Measurements from ENCODE around the gene HECTD4. TPM values are rescaled to one million over a fixed set of nuclear protein-coding genes. Genes with fewer than 3 reads are reported as not detected.
A peak's percentile ranks its signal among the peaks of the same experiment; 100 is the strongest.

The HECTD4 gene
- total RNA-seq, 1 experiment from 2014 or later, result 37.4 TPM

DNA sequence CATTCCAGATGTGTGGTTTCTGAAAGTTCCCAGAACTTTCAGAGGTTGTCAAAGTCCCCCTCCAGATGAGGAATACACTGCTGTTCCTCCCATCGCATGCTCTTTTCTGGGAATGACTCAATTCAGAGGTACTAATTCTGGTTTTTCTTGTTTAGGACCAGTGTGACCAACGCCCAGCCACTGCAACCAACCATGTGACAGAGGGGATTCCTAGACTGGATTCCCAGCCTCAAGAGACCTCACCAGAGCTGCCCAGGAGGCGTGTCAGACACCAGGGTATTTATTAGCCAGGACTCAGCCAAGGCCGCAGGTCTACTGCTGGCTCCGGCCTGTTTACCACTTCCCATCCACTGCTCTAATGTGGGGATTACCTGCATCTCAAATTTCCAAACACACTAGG is 232.6 kb downstream of the HECTD4 start:
- peaks cover 24% of the 10 kb centered on the region for H3K79me2 ChIP-seq (ENCODE audit: low read depth)
- peak overlapping the region; percentile 72 for H3K27ac ChIP-seq
- peaks cover 2% of the 10 kb centered on the region; the same call in 1 of the 2 replicates for H4K20me1 ChIP-seq (ENCODE audit: insufficient read depth)
- no peaks in the 10 kb centered on the region for H3K27me3 ChIP-seq (ENCODE audit: insufficient read depth, low read depth)
- intact Hi-C loops (cut with micrococcal nuclease; ENCODE audit: unreplicated experiment), result loop anchor here (1.0 to 10.0 kb wide), 3 partner anchors 27 to 55 kb away; no protein-coding TSS in a partner anchor
- CTCF ChIA-PET, result interaction anchor here (0.7 kb wide), 1 partner anchor 1699 kb away, joined by 3 read pairs; no protein-coding TSS in a partner anchor
- no TSS peak for BruUV-seq (replicated peaks)
- peaks cover 57% of the 10 kb centered on the region for H3K36me3 ChIP-seq (ENCODE audit: low read depth)
- peaks cover 37% of the 10 kb centered on the region for H3K4me1 ChIP-seq (replicated peaks; ENCODE audit: insufficient read depth)
- no peak for TF ChIP-seq EZH2 (IDR thresholded peaks at IDR 0.05; ENCODE audit: low read depth)
- TF ChIP-seq, protein P1, sequence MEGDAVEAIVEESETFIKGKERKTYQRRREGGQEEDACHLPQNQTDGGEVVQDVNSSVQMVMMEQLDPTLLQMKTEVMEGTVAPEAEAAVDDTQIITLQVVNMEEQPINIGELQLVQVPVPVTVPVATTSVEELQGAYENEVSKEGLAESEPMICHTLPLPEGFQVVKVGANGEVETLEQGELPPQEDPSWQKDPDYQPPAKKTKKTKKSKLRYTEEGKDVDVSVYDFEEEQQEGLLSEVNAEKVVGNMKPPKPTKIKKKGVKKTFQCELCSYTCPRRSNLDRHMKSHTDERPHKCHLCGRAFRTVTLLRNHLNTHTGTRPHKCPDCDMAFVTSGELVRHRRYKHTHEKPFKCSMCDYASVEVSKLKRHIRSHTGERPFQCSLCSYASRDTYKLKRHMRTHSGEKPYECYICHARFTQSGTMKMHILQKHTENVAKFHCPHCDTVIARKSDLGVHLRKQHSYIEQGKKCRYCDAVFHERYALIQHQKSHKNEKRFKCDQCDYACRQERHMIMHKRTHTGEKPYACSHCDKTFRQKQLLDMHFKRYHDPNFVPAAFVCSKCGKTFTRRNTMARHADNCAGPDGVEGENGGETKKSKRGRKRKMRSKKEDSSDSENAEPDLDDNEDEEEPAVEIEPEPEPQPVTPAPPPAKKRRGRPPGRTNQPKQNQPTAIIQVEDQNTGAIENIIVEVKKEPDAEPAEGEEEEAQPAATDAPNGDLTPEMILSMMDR (conservative IDR thresholded peaks at IDR 0.05), result no peak
- no peak overlapping the region for H3K4me3 ChIP-seq
- H3F3A ChIP-seq (ENCODE audit: insufficient read depth, low read depth), result peaks cover 53% of the 10 kb centered on the region
- POLR2A ChIA-PET (ENCODE audit: unreplicated experiment), result interaction anchor here (0.7 kb wide), 1 partner anchor 53 kb away, joined by 6 read pairs; no protein-coding TSS in a partner anchor
- no peak overlapping the region for H2AFZ ChIP-seq
- H3K9me3 ChIP-seq (ENCODE audit: insufficient read depth, low read depth), result no peaks in the 10 kb centered on the region
- no peaks in the 10 kb centered on the region; the same call in 1 of the 2 replicates for H3K9me2 ChIP-seq (ENCODE audit: insufficient read depth)
- H3K4me2 ChIP-seq, result peak overlapping the region; percentile 51
- peak; percentile 85 to 98 for DNase-seq

DNA sequence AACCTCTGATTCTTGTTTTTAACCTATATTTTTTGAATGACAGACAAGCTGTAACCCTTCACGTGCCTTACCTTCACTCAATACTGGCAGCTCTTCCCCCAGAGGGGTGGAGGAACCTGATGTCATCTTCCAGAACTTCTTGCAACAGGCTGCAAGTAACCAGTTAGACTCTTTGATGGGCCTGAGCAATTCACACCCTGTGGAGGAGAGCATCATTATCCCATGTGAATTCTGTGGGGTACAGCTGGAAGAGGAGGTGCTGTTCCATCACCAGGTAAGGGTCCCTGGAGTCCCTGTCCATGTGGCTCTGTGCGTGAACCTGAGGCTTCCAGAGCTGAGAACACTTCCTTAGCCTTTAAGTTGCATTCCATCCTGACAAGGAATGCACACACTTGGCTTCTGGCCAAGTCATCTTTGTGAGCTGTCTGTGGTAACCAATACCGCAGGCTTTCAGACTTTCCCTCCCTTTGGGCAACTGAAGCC is 234.2 kb downstream of the HECTD4 start:
- Histone ChIP-seq H3K36me3 (ENCODE audit: low read depth) (peaks cover 66% of the 10 kb centered on the region), H3F3A (ENCODE audit: insufficient read depth, low read depth) (peaks cover 53% of the 10 kb centered on the region), H3K27ac (peak overlapping the region; percentile 72), H3K9me2 (ENCODE audit: insufficient read depth) (no peaks in the 10 kb centered on the region; the same call in 1 of the 2 replicates), H3K4me1 (replicated peaks; ENCODE audit: insufficient read depth) (peaks cover 37% of the 10 kb centered on the region), H2AFZ (no peak overlapping the region), H3K9me3 (ENCODE audit: insufficient read depth, low read depth) (no peaks in the 10 kb centered on the region), H3K79me2 (ENCODE audit: low read depth) (peaks cover 24% of the 10 kb centered on the region), H3K4me2 (peak overlapping the region; percentile 36), H3K27me3 (ENCODE audit: insufficient read depth, low read depth) (no peaks in the 10 kb centered on the region), H3K4me3 (no peak overlapping the region), H4K20me1 (ENCODE audit: insufficient read depth) (no peaks in the 10 kb centered on the region)
- TF ChIP-seq, protein P1 (conservative IDR thresholded peaks at IDR 0.05), result no peak
- TF ChIP-seq EZH2 (IDR thresholded peaks at IDR 0.05; ENCODE audit: low read depth), result no peak
- BruUV-seq (replicated peaks), result no TSS peak
- intact Hi-C loops (cut with micrococcal nuclease; ENCODE audit: unreplicated experiment), result loop anchor here (2.0 to 10.0 kb wide), 2 partner anchors 25 to 53 kb away; no protein-coding TSS in a partner anchor
- DNase-seq, result peak; percentile 67 to 80
- CTCF ChIA-PET, result interaction anchor here (0.6 kb wide), 1 partner anchor 77 kb away, joined by 3 read pairs; no protein-coding TSS in a partner anchor
- POLR2A ChIA-PET (ENCODE audit: unreplicated experiment), result interaction anchor here (0.5 to 0.6 kb wide), 2 partner anchors 13 to 39 kb away, joined by 3 to 8 read pairs; no protein-coding TSS in a partner anchor

DNA sequence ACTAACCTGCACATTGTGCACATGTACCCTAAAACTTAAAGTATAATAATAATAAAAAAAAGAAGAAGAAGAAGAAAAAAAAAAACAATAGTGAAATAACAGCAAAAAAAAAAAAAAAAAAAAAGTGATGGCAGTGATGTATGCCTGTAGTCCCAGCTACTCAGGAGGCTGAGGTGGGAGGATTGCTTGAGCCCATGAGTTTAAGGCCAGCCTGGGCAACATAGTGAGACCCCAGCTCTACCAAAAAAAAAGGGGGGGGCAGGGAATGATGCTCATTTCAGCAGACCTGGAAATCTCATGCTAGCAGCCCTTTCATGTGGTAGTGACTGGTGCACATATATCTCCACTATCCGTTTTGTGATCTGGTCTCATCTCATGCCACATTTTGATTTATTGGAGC is 236.1 kb downstream of the HECTD4 start:
- H3K9me2 ChIP-seq (ENCODE audit: insufficient read depth), result no peaks in the 10 kb centered on the region; the same call in 1 of the 2 replicates
- ChIA-PET POLR2A (ENCODE audit: unreplicated experiment) (no interaction called here), CTCF (interaction anchor here (0.7 kb wide), 1 partner anchor 140 kb away, joined by 3 read pairs; no protein-coding TSS in a partner anchor)
- no peak overlapping the region for H2AFZ ChIP-seq
- H3K27ac ChIP-seq, result no peak overlapping the region
- H3K27me3 ChIP-seq (ENCODE audit: insufficient read depth, low read depth), result no peaks in the 10 kb centered on the region
- intact Hi-C loops (cut with micrococcal nuclease; ENCODE audit: unreplicated experiment), result loop anchor here (10.0 kb wide), 1 partner anchor 51 kb away; no protein-coding TSS in a partner anchor
- H3K36me3 ChIP-seq (ENCODE audit: low read depth), result peaks cover 63% of the 10 kb centered on the region
- no peak overlapping the region for H3K4me2 ChIP-seq
- H3K4me3 ChIP-seq, result no peak overlapping the region
- peaks cover 23% of the 10 kb centered on the region for H3K79me2 ChIP-seq (ENCODE audit: low read depth)
- H3K4me1 ChIP-seq (replicated peaks; ENCODE audit: insufficient read depth), result peaks cover 37% of the 10 kb centered on the region
- H4K20me1 ChIP-seq (ENCODE audit: insufficient read depth), result no peaks in the 10 kb centered on the region
- peaks cover 43% of the 10 kb centered on the region for H3F3A ChIP-seq (ENCODE audit: insufficient read depth, low read depth)
- no TSS peak for BruUV-seq (replicated peaks)
- no peak for DNase-seq
- H3K9me3 ChIP-seq (ENCODE audit: insufficient read depth, low read depth), result no peaks in the 10 kb centered on the region
- TF ChIP-seq, protein P1 (conservative IDR thresholded peaks at IDR 0.05), result no peak
- no peak for TF ChIP-seq EZH2 (IDR thresholded peaks at IDR 0.05; ENCODE audit: low read depth)

All from PC-9 (cell line).